GM19468 (cell line): Measurements from ENCODE around the gene TRIM7.

Experiments used
- ATAC-seq: cut with Tn5 transposase; IDR thresholded peaks from one replicate; pipeline ENCODE4 v1.9.1; 2021; ENCODE audit warnings: mild to moderate bottlenecking, moderate library complexity, moderate number of reproducible peaks; ENCODE audit not compliant: unreplicated experiment; ENCODE audit errors: extremely low read depth

Gene TRIM7

DNA sequence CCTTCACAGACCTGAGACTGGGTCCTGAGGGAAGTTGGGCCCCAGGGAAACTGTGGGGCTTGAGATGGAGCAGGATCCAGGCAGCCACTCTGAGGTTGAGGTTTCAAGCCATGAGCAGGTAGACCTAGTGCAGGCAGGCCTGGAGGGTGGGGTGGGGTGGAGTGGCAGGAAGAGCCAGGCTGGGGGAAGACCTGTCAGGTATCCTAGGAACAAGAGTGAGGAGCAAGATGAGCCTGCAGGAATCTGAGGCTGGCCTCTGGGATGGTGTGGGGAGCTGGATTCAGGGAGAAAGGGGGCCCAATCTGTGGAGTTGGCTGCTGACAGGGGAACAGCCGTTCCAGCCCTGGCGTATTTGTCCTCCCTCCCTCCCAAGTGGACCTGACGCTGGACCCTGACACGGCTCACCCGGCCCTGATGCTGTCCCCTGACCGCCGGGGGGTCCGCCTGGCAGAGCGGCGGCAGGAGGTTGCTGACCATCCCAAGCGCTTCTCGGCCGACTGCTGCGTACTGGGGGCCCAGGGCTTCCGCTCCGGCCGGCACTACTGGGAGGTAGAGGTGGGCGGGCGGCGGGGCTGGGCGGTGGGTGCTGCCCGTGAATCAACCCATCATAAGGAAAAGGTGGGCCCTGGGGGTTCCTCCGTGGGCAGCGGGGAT is 28.9 kb upstream of the TRIM7 start:
- ATAC-seq: no peak

DNA sequence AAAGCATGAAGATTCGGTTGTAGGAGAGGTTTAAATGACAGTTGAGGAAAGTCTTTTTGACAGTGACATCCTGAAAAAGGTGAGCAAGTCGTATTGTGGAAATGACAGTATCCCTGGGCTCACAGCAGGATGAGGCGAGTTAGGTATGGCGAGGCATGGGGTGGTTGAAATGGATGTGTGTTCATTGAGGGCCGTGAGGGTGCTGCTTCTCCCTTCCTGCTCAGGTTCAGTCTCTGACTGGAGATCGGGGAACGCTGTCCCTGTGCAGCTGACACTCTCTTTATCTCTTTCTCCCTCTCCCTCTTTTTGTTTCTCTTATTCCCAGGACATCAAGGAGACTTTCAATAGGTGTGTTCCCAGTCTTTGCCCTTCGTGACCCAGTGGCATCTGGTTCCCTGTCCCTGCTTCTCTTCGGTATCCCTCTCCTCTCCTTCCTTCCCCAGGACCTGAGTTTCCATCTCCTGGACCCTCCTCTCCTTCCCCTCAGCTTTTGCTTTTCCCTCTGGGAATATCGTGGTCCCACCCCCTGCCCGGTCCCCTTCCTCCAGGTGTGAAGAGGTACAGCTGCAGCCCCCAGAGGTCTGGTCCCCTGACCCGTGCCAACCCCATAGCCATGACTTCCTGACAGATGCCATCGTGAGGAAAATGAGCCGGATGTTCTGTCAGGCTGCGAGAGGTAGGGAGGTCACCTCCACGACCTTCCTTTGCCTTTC is 28.2 kb upstream of the TRIM7 start:
- ATAC-seq: no peak

DNA sequence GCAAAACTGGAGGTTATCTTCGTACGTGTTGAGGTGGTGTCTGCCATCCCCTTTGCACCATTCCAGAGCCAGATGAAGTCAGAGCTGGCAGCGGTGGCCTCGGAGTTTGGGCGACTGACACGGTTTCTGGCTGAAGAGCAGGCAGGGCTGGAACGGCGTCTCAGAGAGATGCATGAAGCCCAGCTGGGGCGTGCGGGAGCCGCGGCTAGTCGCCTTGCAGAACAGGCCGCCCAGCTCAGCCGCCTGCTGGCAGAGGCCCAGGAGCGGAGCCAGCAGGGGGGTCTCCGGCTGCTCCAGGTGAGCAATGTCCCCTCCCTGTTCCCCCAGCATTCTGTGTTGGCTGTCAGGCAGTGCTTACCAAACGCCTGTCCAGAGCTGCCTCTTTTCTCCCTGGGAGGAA is 27.6 kb upstream of the TRIM7 start:
- no peak for ATAC-seq

DNA sequence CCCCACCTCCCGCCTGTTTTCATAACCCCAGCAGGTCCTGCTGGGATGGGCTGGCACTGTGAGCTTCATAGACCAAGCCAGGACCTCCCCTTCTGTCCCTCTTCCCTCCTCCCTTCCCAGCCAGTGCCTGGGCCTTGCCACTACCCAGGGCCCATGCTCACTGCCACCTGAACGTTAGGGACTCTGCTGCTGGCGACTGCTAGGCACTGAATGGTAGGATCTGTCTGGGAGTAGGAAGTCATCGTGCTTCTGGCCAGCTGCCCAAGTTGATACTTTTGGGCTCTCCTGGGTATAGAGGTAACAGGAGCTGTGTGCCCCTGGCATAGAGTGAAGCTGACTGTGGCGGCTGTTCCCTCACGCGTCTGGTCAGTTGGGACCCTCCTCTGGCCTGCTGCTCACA is 26.4 kb upstream of the TRIM7 start:
- ATAC-seq: no peak

DNA sequence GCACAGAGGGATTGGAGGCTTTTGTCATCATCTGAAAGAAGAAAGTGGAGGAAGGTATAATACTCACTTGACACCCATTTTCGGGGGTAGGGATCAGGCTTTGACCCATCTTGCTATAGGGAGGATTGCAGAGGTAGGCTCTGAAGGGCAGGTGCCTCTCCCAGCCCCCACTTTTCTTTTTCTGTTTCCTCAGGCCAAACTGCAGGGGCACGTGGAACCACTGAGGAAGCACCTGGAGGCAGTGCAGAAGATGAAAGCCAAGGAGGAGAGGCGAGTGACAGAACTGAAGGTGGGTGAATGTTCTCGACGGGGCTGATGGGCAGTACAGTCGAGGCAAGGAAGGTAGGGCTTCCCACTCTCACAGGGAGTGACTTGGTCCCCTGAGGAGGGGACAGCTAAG is 25.6 kb upstream of the TRIM7 start:
- no peak for ATAC-seq

DNA sequence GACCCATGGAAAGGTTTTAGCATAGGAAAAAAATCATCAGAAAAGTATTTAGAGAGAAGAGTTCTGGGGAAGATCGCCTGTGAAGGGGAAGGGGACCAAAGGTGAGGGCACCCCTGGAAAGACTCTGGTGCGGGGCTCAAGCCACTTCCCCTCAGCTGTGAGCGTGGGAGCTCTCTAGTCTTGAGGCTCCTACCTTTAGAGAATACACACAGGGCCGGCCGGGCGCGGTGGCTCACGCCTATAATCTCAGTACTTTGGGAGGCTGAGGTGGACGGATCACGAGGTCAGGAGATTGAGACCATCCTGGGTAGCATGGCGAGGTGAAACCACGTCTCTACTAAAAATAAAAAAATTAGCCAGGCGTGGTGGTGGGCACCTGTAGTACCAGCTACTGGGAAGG is 25.0 kb upstream of the TRIM7 start:
- no peak for ATAC-seq

DNA sequence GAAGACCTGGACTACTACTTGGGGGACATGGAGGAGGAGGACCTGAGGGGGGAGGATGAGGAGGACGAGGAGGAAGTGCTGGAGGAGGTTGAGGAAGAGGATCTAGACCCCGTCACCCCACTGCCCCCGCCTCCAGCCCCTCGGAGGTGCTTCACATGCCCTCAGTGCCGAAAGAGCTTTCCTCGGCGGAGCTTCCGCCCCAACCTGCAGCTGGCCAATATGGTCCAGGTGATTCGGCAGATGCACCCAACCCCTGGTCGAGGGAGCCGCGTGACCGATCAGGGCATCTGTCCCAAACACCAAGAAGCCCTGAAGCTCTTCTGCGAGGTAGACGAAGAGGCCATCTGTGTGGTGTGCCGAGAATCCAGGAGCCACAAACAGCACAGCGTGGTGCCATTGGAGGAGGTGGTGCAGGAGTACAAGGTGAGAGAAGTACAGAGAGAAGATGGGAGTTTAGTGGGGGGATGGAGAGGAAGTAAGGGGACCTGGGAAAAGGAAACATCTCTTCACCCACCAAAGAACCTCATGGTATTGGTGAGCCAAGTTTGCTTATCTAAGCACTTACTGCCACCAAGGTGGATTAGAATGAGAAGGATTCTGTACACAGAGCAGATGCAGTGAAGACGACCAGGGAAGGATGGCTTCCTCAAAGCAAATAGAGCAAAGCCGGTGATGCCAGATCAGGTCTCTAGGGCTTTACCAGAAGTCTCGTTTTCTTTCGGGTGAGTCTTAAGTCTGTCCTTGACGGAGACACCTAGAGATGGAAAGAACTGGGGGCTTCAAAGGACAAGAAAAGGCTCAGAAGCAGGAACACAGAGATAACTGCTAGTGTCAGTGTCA is 19.6 kb upstream of the TRIM7 start:
- ATAC-seq: no peak

DNA sequence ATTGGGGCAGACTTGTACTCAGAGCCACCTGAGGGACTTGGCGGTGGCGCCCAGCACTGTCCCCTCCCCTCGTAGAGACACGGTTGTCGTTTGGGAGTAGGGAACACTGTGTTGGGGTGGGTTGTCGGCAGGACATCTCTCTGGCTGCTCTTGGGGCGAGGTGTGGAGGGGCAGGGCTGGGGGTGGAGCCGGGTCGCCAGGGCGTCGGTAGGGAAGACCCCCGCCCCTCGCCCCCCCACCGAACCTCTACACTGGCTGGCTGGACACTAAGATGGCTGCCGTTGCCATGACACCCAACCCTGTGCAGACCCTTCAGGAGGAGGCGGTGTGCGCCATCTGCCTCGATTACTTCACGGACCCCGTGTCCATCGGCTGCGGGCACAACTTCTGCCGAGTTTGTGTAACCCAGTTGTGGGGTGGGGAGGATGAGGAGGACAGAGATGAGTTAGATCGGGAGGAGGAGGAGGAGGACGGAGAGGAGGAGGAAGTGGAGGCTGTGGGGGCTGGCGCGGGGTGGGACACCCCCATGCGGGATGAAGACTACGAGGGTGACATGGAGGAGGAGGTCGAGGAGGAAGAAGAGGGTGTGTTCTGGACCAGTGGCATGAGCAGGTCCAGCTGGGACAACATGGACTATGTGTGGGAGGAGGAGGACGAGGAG is 18.9 kb upstream of the TRIM7 start:
- no peak for ATAC-seq

DNA sequence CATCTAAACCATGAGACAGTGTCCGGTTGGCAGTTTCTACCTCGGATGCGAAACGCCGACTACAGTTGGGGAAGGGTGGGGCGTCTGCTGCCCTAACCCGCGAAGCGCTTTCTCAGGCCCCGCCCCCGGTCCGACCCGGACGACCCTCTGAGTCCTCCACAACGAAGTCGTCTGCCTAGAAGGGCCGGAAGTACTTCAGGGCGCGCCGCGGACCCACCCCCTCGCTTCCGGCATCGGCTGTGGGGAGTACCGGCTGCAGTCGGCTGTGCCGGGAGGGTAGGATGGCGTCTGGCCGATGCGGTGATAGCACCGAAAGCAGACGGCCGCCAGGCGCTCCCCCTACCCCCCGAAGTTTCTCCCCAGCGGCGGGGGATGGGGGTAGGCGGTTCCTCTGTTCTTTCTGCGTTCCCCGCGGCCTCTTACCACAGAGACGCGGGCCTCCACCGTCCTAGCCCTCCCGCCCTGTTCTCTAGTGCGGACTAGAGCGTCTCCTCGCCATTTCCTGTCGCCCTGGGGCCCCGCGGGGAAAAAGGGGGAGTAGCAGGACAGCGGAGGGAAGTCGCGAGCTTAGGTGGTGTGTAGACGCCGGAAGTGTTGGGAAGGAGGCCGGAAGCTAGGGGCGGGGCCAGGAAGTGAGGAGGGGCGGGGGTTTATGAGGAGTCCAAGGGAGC is 18.2 kb upstream of the TRIM7 start, which contains the start of gene TRIM41:
TSS of gene TRIM41 (plus strand) at position 224 of the 671 bp plus-strand sequence. CDS start 719 bp downstream, outside the sequence.
- peak; percentile 40 for ATAC-seq

DNA sequence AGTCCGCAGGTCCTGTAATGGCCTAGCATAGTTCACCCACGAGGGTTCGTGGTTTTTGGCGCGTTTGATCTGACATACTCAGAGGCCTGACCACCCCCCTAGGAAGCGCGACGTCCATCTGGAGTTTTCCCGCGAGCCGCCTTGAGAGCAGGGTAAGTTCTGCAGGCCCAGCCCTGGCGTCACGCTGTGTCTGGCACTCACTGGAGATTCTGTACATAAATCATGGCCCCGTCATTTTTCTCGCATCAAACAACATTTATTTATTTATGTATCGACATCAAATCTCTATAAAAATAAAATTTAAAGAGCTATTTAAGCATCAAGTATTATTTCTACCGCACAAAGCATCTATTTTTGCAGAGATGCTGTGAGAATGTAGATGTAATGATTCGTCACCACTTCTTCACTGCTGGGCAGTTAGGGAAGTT is 17.6 kb upstream of the TRIM7 start:
- ATAC-seq: no peak

DNA sequence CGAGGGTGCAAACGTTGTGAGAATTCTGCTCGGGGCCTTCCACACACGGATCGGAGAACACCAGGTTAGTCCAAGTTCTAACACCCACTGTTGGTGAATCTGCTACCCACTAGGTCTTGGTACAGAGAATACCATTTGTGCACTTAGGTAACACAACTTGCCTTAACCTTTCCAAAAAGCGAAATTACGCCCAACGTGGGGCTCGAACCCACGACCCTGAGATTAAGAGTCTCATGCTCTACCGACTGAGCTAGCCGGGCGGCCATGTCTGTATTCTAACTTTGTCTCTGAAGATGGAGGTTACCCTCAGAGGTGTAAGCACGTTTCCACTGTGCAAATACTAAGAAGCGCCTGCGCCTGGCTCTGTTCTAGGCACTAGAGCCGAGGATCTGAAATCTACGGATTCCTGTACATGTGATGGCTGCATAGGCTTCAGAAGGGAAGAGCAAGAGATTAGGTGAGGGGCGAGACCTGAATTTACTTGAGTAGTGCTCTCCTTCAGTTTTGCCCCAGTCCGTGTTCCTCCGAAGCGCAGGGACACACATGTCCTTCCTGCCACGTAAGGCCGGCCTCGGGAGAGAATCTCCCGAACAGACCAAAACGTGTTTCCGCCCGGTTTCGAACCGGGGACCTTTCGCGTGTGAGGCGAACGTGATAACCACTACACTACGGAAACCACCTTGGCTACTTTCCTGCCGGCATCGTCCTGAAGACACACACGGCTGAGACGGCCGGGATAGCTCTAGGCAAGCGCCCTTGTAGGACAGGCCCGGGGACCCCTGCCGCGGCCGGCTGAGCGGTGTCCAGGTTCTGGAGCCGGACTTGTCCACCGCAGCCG is 17.0 kb upstream of the TRIM7 start:
- ATAC-seq: peak; percentile 12

DNA sequence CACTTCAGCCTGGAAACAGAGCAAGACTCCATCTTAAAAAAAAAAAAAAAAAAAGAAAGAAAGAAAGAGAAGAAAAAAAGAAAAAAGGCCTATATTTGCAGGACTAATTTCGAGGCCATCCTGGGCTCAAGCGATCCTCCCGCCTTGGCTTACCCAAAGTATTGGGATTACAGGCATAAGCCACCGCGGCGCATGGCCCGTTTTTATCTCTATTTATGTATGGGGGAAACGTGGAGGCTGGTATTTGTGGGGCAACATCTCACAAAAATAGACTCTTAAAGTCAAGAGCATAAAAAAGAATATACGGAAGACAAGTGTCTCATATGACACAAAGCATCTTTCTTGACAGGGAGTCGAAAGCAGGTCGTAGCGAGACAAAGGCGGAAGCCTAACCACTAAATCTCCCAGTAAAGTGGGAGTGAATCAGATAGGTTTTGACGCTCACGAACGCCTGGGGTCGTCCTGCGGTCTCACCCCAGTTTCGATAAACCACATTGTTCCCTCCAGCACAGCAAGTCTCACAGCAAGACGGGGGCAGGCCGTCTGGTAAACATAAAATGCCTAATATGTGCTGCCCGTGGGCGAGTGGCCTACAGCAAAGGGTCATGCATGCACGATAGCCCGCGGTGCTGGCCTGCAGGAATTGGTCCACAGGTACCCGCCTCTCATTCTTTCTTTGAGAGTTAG is 16.3 kb upstream of the TRIM7 start:
- ATAC-seq: no peak

DNA sequence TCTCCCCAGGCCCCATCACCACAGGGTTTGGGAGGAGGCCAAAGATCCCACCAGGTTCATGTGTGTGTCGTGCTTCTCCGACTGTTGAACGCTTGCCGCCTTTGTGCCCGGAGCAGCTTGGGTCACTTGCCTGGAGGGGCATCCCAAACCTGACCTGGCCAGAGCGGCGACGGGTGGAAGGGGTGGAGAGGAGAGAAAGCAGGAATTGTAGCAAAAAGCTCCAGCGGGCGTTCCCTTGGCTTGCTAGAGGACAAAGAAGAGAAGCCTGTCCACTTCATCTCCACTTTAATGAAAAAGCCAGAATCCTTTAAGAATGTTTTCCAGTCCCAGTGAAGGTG is 15.2 kb upstream of the TRIM7 start:
- no peak for ATAC-seq

DNA sequence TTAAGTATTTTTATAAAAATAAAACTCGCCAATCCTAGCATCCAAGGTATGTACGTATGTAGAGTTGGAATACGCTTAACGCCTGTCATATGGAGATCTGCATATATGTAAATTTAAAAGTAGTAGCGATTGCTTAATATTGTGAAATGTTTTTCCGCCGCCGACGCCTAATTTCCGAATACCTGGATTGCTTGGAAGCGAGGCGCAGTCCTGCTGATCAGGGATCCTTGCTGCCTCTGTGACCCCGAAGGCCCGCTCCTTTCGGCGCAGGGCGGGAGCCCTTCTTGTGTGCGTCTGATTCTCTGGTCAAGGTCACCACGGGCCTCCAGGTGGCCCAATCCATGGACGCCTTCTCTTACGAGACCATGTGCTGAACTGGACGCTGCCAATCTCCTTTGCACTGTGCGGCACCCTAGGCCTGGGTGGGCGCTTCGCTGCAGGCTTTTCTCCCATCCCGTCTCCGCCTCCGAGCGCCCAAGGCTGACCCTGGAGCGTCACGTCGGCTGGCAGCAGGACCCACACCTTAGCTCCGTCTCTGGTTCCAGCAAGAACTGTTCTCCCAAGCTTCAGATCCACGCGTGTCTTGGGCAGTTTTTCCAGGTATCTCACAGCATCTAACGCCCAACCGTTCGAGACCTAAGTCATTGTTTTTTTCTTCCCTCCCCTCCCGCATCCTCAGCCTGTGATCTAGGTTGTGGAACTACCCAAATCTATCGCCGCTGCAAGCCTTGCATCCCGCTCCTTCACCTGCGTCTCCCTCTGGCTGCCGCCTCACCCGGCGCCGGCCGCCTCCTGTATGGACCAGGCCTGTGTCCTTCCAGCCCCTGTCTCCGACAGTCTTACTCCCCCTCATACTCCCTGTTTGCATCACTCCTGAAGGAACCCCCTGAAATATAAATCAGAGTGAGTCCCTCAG is 14.5 kb upstream of the TRIM7 start:
- ATAC-seq: no peak

DNA sequence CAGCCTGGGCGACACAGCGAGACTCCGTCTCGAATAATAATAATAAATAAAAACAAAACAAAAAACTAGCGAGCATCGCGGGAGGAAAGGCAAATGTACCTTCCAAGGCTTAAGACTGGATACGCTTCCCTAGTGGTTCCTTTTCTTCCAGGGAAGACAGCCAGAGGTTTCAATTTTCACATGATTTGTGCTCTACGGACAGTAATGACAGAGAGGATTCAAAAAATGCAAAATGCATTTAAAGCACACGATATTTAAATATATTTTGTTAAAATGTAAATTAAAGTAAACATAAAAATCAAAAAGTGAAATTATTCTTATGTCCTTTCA is 13.8 kb upstream of the TRIM7 start:
- ATAC-seq: no peak

DNA sequence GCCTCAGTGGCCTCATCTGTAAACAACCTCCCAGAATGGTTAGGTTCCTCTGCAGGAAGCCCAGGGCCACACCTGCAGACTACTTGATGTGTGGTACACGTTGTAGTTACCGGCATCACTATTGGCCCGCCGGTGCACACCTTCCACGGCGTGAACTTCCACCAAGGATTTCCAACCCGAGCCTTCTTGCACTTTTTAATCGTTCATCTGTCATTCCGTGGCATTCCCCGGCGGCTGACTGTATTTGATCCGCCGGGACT is 12.7 kb upstream of the TRIM7 start:
- no peak for ATAC-seq

DNA sequence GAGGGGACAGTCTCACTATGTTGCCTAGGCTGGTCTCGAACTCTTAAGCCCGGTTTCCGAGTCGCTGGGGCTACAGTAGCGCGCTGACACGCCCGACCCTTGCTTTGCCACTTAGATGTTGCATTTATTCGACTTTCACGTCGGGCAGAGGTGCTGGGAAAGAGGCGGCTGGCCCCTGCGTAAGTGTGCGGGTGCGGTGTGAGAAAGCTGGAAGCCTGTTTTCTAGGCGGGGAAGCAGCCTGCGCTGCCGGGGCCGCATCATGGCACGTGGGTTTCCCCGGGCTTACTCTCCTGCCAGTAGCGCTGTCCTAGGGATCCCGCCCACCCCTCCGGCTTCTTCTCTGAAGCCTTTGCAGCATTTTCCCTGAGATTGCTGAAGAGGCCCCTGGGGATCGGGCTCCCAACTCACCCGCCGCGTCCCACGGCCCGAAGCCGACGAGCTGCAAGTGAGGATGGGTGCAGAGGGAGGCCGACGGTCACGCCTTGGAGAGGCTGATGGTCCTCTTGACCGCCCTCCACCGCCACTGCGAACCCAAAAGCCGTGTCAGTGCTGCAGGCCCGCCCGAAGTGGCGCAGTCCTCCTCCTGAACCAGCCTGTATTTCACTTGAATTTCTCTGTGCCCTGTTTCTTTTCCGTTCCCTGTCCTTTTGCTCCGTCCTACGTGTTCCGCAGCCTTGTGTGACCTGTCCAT is 12.3 kb upstream of the TRIM7 start:
- ATAC-seq: no peak
